IPS-15b (cell line): ENCODE data around the gene PDE6H.

Experiments used
- H3K27me3 ChIP-seq: one replicate; pipeline ENCODE4 v1.6.1; 2013; ENCODE audit warnings: low read length; ENCODE audit not compliant: control insufficient read depth, insufficient read depth
- H3K36me3 ChIP-seq: one replicate; pipeline ENCODE4 v1.6.1; 2013; ENCODE audit warnings: low read length; ENCODE audit not compliant: control insufficient read depth, insufficient read depth
- H3K4me1 ChIP-seq: one replicate; pipeline ENCODE4 v1.6.1; 2013; ENCODE audit warnings: mild to moderate bottlenecking, low read length; ENCODE audit not compliant: control insufficient read depth, insufficient read depth
- H3K4me3 ChIP-seq: one replicate; pipeline ENCODE4 v1.5.1; 2013; ENCODE audit warnings: low read depth, low read length
- H3K9ac ChIP-seq: one replicate; pipeline ENCODE4 v1.6.1; 2013; ENCODE audit warnings: low read depth, mild to moderate bottlenecking, low read length
- H3K9me3 ChIP-seq: one replicate; pipeline ENCODE4 v1.6.1; 2013; ENCODE audit warnings: mild to moderate bottlenecking, low read length; ENCODE audit not compliant: control insufficient read depth, insufficient read depth

PDE6H gene

GRCh38 chr12:14994610-14995009, 21.8 kb downstream of the PDE6H start:
- Histone ChIP-seq H3K4me3 (no peak overlapping the region), H3K27me3 (no peaks in the 10 kb centered on the region), H3K36me3 (no peaks in the 10 kb centered on the region), H3K4me1 (no peaks in the 10 kb centered on the region), H3K9me3 (no peaks in the 10 kb centered on the region), H3K9ac (no peak overlapping the region)

- no peak overlapping the region for H3K9ac ChIP-seq
- no peaks in the 10 kb centered on the region for H3K4me1 ChIP-seq
- H3K9me3 ChIP-seq: no peaks in the 10 kb centered on the region
- H3K27me3 ChIP-seq: no peaks in the 10 kb centered on the region
- no peak overlapping the region for H3K4me3 ChIP-seq
- H3K36me3 ChIP-seq: no peaks in the 10 kb centered on the region
Observed at GRCh38 chr12:14995583-14996425, 23.0 kb downstream of the PDE6H start.

- H3K27me3 ChIP-seq: no peaks in the 10 kb centered on the region
- no peaks in the 10 kb centered on the region for H3K9me3 ChIP-seq
- peaks cover 2% of the 10 kb centered on the region for H3K4me1 ChIP-seq
- H3K9ac ChIP-seq: no peak overlapping the region
- no peak overlapping the region for H3K4me3 ChIP-seq
- H3K36me3 ChIP-seq: no peaks in the 10 kb centered on the region
Observed at GRCh38 chr12:14997998-14998397, 25.2 kb downstream of the PDE6H start.

GRCh38 chr12:14999021-14999694, 26.3 kb downstream of the PDE6H start:
- no peak overlapping the region for H3K4me3 ChIP-seq
- H3K27me3 ChIP-seq: no peaks in the 10 kb centered on the region
- no peak overlapping the region for H3K9ac ChIP-seq
- H3K36me3 ChIP-seq: no peaks in the 10 kb centered on the region
- peaks cover 2% of the 10 kb centered on the region for H3K4me1 ChIP-seq
- H3K9me3 ChIP-seq: no peaks in the 10 kb centered on the region

- Histone ChIP-seq H3K4me1 (peaks cover 2% of the 10 kb centered on the region), H3K36me3 (no peaks in the 10 kb centered on the region), H3K4me3 (no peak overlapping the region), H3K27me3 (no peaks in the 10 kb centered on the region), H3K9me3 (no peaks in the 10 kb centered on the region), H3K9ac (no peak overlapping the region)
Observed at GRCh38 chr12:14999695-15000365, 27.0 kb downstream of the PDE6H start.

- Histone ChIP-seq H3K9ac (no peak overlapping the region), H3K27me3 (no peaks in the 10 kb centered on the region)
Observed at GRCh38 chr12:15000575-15000974, 27.7 kb downstream of the PDE6H start.

GRCh38 chr12:15001733-15002382, 29.0 kb downstream of the PDE6H start:
- no peaks in the 10 kb centered on the region for H3K9me3 ChIP-seq
- H3K27me3 ChIP-seq: no peaks in the 10 kb centered on the region
- H3K4me1 ChIP-seq: peaks cover 2% of the 10 kb centered on the region
- H3K36me3 ChIP-seq: no peaks in the 10 kb centered on the region
- no peak overlapping the region for H3K4me3 ChIP-seq
- no peak overlapping the region for H3K9ac ChIP-seq

More at GRCh38 chr12:15000575-15000974, 27.7 kb downstream of the PDE6H start:
- Histone ChIP-seq H3K4me3 (no peak overlapping the region), H3K36me3 (no peaks in the 10 kb centered on the region), H3K4me1 (peaks cover 2% of the 10 kb centered on the region), H3K9me3 (no peaks in the 10 kb centered on the region)

- Histone ChIP-seq H3K9ac (no peak overlapping the region), H3K4me1 (peaks cover 2% of the 10 kb centered on the region), H3K4me3 (no peak overlapping the region), H3K27me3 (no peaks in the 10 kb centered on the region), H3K36me3 (no peaks in the 10 kb centered on the region), H3K9me3 (no peaks in the 10 kb centered on the region)
Observed at GRCh38 chr12:15004421-15004820, 31.6 kb downstream of the PDE6H start.

GRCh38 chr12:15005064-15005463, 32.2 kb downstream of the PDE6H start:
- peaks cover 2% of the 10 kb centered on the region for H3K4me1 ChIP-seq
- no peaks in the 10 kb centered on the region for H3K27me3 ChIP-seq
- H3K36me3 ChIP-seq: no peaks in the 10 kb centered on the region
- H3K9ac ChIP-seq: no peak overlapping the region
- H3K9me3 ChIP-seq: no peaks in the 10 kb centered on the region
- H3K4me3 ChIP-seq: no peak overlapping the region

- Histone ChIP-seq H3K36me3 (no peaks in the 10 kb centered on the region), H3K27me3 (no peaks in the 10 kb centered on the region), H3K4me1 (no peaks in the 10 kb centered on the region), H3K9me3 (no peaks in the 10 kb centered on the region), H3K4me3 (no peak overlapping the region), H3K9ac (no peak overlapping the region)
Observed at GRCh38 chr12:15007551-15007950, 34.7 kb downstream of the PDE6H start.

- no peaks in the 10 kb centered on the region for H3K27me3 ChIP-seq
- H3K36me3 ChIP-seq: no peaks in the 10 kb centered on the region
- no peaks in the 10 kb centered on the region for H3K4me1 ChIP-seq
- H3K4me3 ChIP-seq: no peak overlapping the region
- H3K9ac ChIP-seq: no peak overlapping the region
- no peaks in the 10 kb centered on the region for H3K9me3 ChIP-seq
Observed at GRCh38 chr12:15011162-15011561, 38.3 kb downstream of the PDE6H start.
